SK-N-SH treated with all-trans-retinoic acid at 6 μM for 48 hours (cell line): ENCODE results near the gene MEI1.

Experiments used
- ATAC-seq: fragments of 200-7000 bp; cut with Tn5 transposase; 3 replicates; pipeline ENCODE4 v1.9.1; 2020; ENCODE audit warnings: mild to moderate bottlenecking, moderate library complexity
- ARNTL ChIP-seq: fragments of 450-650 bp; formaldehyde crosslinking; IDR thresholded peaks from 2 replicates; pipeline ENCODE4 v1.5.0; 2020; ENCODE audit warnings: low read depth, mild to moderate bottlenecking, moderate library complexity, borderline replicate concordance
- BACH2 ChIP-seq: fragments of 250-450 bp; sonication (Bioruptor Pico); IDR thresholded peaks from 2 replicates; pipeline ENCODE4 v1.9.0; 2021; ENCODE audit warnings: mild to moderate bottlenecking, borderline replicate concordance
- CREB5 ChIP-seq: fragments of 250-450 bp; sonication (Bioruptor Pico); IDR thresholded peaks from 2 replicates; pipeline ENCODE4 v1.5.1; 2020; ENCODE audit warnings: low read depth, mild to moderate bottlenecking, moderate library complexity
- CSRNP3 ChIP-seq: fragments of 250-450 bp; sonication (Bioruptor Pico); IDR thresholded peaks from 2 replicates; pipeline ENCODE4 v1.5.1; 2021; ENCODE audit warnings: mild to moderate bottlenecking, moderate library complexity
- ESRRG ChIP-seq: fragments of 250-450 bp; sonication (Bioruptor Pico); IDR thresholded peaks from 2 replicates; pipeline ENCODE4 v1.6.1; 2021; ENCODE audit warnings: mild to moderate bottlenecking
- GLIS3 ChIP-seq: fragments of 250-450 bp; sonication (Bioruptor Pico); IDR thresholded peaks from 2 replicates; pipeline ENCODE4 v1.5.0; 2020; ENCODE audit warnings: mild to moderate bottlenecking, moderate library complexity
- ISL1 ChIP-seq: fragments of 250-450 bp; sonication (Bioruptor Pico); IDR thresholded peaks from 2 replicates; pipeline ENCODE4 v2.1.2; 2022; ENCODE audit warnings: mild to moderate bottlenecking, moderate library complexity
- OSR1 ChIP-seq: fragments of 250-450 bp; sonication (Bioruptor Pico); IDR thresholded peaks from 2 replicates; pipeline ENCODE4 v1.8.0; 2022; ENCODE audit warnings: moderate library complexity, mild to moderate bottlenecking, inconsistent platforms
- PPARA ChIP-seq: fragments of 250-450 bp; sonication (Bioruptor Pico); IDR thresholded peaks from 2 replicates; pipeline ENCODE4 v1.5.0; 2020; ENCODE audit warnings: mild to moderate bottlenecking, borderline replicate concordance
- RARB ChIP-seq: fragments of 250-450 bp; sonication (Bioruptor Pico); IDR thresholded peaks from 2 replicates; pipeline ENCODE4 v1.8.0; 2021; ENCODE audit warnings: mild to moderate bottlenecking, moderate library complexity
- SNAI2 ChIP-seq: fragments of 250-450 bp; sonication (Bioruptor Pico); IDR thresholded peaks from 2 replicates; pipeline ENCODE4 v1.5.0; 2020; ENCODE audit warnings: mild to moderate bottlenecking, moderate library complexity
- TCF4 ChIP-seq: fragments of 250-450 bp; sonication (Bioruptor Pico); IDR thresholded peaks from 2 replicates; pipeline ENCODE4 v1.8.0; 2021; ENCODE audit warnings: mild to moderate bottlenecking, moderate library complexity, borderline replicate concordance
- TOX ChIP-seq: fragments of 250-450 bp; sonication (Bioruptor Pico); IDR thresholded peaks from 2 replicates; pipeline ENCODE4 v1.8.0; 2021; ENCODE audit warnings: mild to moderate bottlenecking, moderate library complexity, borderline replicate concordance
- ZFP3 ChIP-seq: fragments of 250-450 bp; sonication (Bioruptor Pico); IDR thresholded peaks from 2 replicates; pipeline ENCODE4 v1.5.0; 2020; ENCODE audit warnings: mild to moderate bottlenecking, moderate library complexity
- ZNF565 ChIP-seq: fragments of 450-650 bp; formaldehyde crosslinking; conservative IDR thresholded peaks from 2 replicates; pipeline ENCODE4 v1.5.0; 2020; ENCODE audit warnings: low read depth, mild to moderate bottlenecking, moderate library complexity
- ZNF70 ChIP-seq: fragments of 450-650 bp; formaldehyde crosslinking; IDR thresholded peaks from 2 replicates; pipeline ENCODE4 v1.5.0; 2020; ENCODE audit warnings: mild to moderate bottlenecking, moderate library complexity
- ZNF8 ChIP-seq: fragments of 450-650 bp; formaldehyde crosslinking; IDR thresholded peaks from 2 replicates; pipeline ENCODE4 v1.5.0; 2020; ENCODE audit warnings: mild to moderate bottlenecking, moderate library complexity
- TF ChIP-seq, protein P1 (sequence below): fragments of 250-450 bp; sonication (Bioruptor Pico); IDR thresholded peaks from 2 replicates; pipeline ENCODE4 v1.8.0; 2021; ENCODE audit warnings: low read depth, mild to moderate bottlenecking, moderate library complexity, borderline replicate concordance
- TF ChIP-seq, protein P2 (sequence below): fragments of 250-450 bp; sonication (Bioruptor Pico); IDR thresholded peaks from 2 replicates; pipeline ENCODE4 v1.8.0; 2020; ENCODE audit warnings: mild to moderate bottlenecking, moderate library complexity, borderline replicate concordance
- TF ChIP-seq, protein P3 (sequence below): fragments of 250-450 bp; sonication (Bioruptor Pico); IDR thresholded peaks from 2 replicates; pipeline ENCODE4 v1.5.0; 2020; ENCODE audit warnings: mild to moderate bottlenecking, moderate library complexity

Gene MEI1

DNA sequence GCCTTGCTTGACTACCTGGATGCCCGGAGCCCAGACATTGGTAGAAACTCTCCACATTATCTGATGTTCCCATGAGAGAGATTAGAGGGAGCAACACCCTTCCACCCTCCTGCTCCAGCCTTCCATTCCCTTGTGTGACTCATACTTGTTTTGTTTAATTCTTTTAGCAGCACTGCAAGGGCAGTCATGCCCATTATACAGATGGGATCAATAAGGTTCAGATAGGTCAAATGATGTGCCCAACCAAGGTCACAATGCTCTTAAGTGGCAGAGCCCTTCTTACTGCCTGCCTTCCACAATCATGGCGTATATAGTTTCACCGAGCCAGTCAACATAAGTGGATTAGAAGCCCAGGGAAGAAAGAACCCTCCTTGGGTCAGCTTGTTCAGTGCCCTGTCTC, 94.6 kb downstream of the MEI1 start (continued):
- TF ChIP-seq, protein P1, sequence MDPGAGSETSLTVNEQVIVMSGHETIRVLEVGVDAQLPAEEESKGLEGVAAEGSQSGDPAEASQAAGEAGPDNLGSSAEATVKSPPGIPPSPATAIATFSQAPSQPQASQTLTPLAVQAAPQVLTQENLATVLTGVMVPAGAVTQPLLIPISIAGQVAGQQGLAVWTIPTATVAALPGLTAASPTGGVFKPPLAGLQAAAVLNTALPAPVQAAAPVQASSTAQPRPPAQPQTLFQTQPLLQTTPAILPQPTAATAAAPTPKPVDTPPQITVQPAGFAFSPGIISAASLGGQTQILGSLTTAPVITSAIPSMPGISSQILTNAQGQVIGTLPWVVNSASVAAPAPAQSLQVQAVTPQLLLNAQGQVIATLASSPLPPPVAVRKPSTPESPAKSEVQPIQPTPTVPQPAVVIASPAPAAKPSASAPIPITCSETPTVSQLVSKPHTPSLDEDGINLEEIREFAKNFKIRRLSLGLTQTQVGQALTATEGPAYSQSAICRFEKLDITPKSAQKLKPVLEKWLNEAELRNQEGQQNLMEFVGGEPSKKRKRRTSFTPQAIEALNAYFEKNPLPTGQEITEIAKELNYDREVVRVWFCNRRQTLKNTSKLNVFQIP (CRISPR knock-in tag), result no peak
- TF ChIP-seq CREB5 (CRISPR knock-in tag), result no peak
- no peak for TF ChIP-seq BACH2 (CRISPR knock-in tag)
- no peak for TF ChIP-seq CSRNP3 (CRISPR knock-in tag)

- no peak for ATAC-seq
Observed at GRCh38 chr22:41798736-41799135, 99.4 kb downstream of the MEI1 start.

More at GRCh38 chr22:41798736-41799135, 99.4 kb downstream of the MEI1 start:
- TF ChIP-seq ISL1 (CRISPR knock-in tag), result no peak
- no peak for TF ChIP-seq OSR1 (CRISPR knock-in tag)
- TF ChIP-seq RARB (CRISPR knock-in tag), result no peak
- no peak for TF ChIP-seq ZNF8 (CRISPR knock-in tag)
- TF ChIP-seq ARNTL (CRISPR knock-in tag), result no peak
- TF ChIP-seq ESRRG (CRISPR knock-in tag), result no peak
- no peak for TF ChIP-seq ZNF565 (CRISPR knock-in tag)
- TF ChIP-seq CREB5 (CRISPR knock-in tag), result no peak
- no peak for TF ChIP-seq GLIS3 (CRISPR knock-in tag)
- TF ChIP-seq ZNF70 (CRISPR knock-in tag), result no peak
- TF ChIP-seq CSRNP3 (CRISPR knock-in tag), result no peak
- TF ChIP-seq, protein P1 (CRISPR knock-in tag), result no peak
- TF ChIP-seq, protein P2, sequence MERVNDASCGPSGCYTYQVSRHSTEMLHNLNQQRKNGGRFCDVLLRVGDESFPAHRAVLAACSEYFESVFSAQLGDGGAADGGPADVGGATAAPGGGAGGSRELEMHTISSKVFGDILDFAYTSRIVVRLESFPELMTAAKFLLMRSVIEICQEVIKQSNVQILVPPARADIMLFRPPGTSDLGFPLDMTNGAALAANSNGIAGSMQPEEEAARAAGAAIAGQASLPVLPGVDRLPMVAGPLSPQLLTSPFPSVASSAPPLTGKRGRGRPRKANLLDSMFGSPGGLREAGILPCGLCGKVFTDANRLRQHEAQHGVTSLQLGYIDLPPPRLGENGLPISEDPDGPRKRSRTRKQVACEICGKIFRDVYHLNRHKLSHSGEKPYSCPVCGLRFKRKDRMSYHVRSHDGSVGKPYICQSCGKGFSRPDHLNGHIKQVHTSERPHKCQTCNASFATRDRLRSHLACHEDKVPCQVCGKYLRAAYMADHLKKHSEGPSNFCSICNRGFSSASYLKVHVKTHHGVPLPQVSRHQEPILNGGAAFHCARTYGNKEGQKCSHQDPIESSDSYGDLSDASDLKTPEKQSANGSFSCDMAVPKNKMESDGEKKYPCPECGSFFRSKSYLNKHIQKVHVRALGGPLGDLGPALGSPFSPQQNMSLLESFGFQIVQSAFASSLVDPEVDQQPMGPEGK (CRISPR knock-in tag), result no peak
- TF ChIP-seq PPARA (CRISPR knock-in tag), result no peak
- no peak for TF ChIP-seq ZFP3 (CRISPR knock-in tag)
- no peak for TF ChIP-seq SNAI2
- TF ChIP-seq BACH2 (CRISPR knock-in tag), result no peak
- no peak for TF ChIP-seq TOX (CRISPR knock-in tag)
- TF ChIP-seq, protein P3, sequence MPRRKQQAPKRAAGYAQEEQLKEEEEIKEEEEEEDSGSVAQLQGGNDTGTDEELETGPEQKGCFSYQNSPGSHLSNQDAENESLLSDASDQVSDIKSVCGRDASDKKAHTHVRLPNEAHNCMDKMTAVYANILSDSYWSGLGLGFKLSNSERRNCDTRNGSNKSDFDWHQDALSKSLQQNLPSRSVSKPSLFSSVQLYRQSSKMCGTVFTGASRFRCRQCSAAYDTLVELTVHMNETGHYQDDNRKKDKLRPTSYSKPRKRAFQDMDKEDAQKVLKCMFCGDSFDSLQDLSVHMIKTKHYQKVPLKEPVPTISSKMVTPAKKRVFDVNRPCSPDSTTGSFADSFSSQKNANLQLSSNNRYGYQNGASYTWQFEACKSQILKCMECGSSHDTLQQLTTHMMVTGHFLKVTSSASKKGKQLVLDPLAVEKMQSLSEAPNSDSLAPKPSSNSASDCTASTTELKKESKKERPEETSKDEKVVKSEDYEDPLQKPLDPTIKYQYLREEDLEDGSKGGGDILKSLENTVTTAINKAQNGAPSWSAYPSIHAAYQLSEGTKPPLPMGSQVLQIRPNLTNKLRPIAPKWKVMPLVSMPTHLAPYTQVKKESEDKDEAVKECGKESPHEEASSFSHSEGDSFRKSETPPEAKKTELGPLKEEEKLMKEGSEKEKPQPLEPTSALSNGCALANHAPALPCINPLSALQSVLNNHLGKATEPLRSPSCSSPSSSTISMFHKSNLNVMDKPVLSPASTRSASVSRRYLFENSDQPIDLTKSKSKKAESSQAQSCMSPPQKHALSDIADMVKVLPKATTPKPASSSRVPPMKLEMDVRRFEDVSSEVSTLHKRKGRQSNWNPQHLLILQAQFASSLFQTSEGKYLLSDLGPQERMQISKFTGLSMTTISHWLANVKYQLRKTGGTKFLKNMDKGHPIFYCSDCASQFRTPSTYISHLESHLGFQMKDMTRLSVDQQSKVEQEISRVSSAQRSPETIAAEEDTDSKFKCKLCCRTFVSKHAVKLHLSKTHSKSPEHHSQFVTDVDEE (CRISPR knock-in tag), result no peak
- TF ChIP-seq TCF4 (CRISPR knock-in tag), result no peak
